GM12891 (cell line): ENCODE measurements around the gene KRTAP4-8.
"Not testable (repeated sequence)": the region's sequence is repeated elsewhere in the genome, so short reads cannot be mapped to it uniquely, and the experiment has no call there.

Experiments used
- DNase-seq: peaks from one replicate; pipeline ENCODE4 v3.0.0; 2011; ENCODE audit warnings: low spot score; ENCODE audit not compliant: insufficient read length
- FAIRE-seq: peaks from 2 replicates; lab custom pipeline; 2011; peaks lifted over from hg19 to GRCh38; lab: Jason Lieb, UNC
- PAX5 ChIP-seq: IDR thresholded peaks from 2 replicates; pipeline ENCODE4 v1.6.1; 2011; ENCODE audit warnings: low read length, moderate library complexity, mild to moderate bottlenecking; ENCODE audit not compliant: insufficient read depth, severe bottlenecking
- POLR2A ChIP-seq: IDR thresholded peaks from 2 replicates; pipeline ENCODE4 v1.6.1; 2011; ENCODE audit warnings: low read depth, low read length, control low read depth
- POLR2AphosphoS5 ChIP-seq: IDR thresholded peaks from 2 replicates; pipeline ENCODE4 v1.6.1; 2011; ENCODE audit warnings: low read depth, low read length, control low read depth
- POU2F2 ChIP-seq: IDR thresholded peaks from 2 replicates; pipeline ENCODE4 v1.6.1; 2011; ENCODE audit warnings: low read depth, mild to moderate bottlenecking, control low read depth, low read length, moderate library complexity
- SPI1 ChIP-seq: IDR thresholded peaks from 2 replicates; pipeline ENCODE4 v1.6.1; 2011; ENCODE audit warnings: low read depth, low read length, control low read depth
- TAF1 ChIP-seq: IDR thresholded peaks from 2 replicates; pipeline ENCODE4 v1.6.1; 2011; ENCODE audit warnings: low read depth, low read length, control low read depth

The KRTAP4-8 gene

DNA sequence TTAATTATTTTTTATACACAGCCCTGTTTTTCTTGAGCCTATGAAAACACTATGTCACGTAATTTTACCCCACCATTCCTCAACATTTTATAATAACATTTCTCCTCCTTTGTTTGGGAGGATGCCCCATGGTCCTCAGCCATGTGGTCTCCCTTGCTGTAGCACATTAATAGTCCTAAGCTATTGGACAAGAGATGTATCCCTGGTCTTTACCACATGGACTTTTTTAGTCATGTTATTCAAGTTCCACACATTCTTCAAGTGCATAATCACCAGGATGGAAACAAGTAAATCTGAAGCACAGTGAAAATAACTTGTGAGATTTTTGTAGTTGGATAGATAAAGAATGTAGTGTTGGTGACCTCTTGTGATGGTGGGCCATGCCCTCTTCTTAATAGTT, 36.0 kb downstream of the KRTAP4-8 start:
- FAIRE-seq (no peak), DNase-seq (no peak)

DNA sequence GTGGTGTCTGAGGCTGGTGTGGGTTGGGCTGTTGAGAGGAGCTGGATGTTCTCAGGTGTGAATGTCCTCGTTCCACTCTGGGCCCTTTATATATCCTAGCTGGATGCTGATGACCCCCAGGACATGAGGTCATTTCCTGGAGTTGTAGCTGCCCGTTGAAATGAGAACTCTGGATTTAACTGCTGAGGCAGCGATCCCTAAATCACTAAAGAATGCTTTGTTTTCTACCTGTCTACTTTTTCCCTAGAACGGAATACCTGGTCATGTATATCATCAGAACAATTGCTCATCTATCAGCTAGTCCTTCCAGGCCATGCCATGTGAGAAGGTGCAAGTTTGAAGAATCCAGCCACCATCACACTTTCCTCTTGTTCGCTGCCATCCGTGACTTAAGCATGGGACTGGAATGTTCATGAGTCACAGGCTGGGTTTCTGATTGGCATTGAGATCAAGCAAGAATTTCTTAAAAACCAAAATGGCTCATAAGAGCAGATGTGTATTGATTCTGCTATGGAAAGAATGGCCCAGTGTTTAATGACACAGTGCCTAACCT, 37.8 kb downstream of the KRTAP4-8 start, which contains the start of gene KRTAP2-3:
KRTAP2-3 (minus strand) TSS at position 63 of the 553 bp plus-strand sequence. CDS start 64 bp downstream, outside the sequence.
- FAIRE-seq: no peak
- DNase-seq: no peak
- no peak for TF ChIP-seq SPI1
- TF ChIP-seq POLR2A: no peak
- TF ChIP-seq POLR2AphosphoS5: no peak
- TF ChIP-seq PAX5: no peak
- no peak for TF ChIP-seq TAF1
- no peak for TF ChIP-seq POU2F2

More for the DNA sequence above, 36.0 kb downstream of the KRTAP4-8 start:
- TF ChIP-seq PAX5: no peak
- no peak for TF ChIP-seq SPI1
- no peak for TF ChIP-seq POU2F2
- TF ChIP-seq TAF1: no peak
- no peak for TF ChIP-seq POLR2AphosphoS5

DNA sequence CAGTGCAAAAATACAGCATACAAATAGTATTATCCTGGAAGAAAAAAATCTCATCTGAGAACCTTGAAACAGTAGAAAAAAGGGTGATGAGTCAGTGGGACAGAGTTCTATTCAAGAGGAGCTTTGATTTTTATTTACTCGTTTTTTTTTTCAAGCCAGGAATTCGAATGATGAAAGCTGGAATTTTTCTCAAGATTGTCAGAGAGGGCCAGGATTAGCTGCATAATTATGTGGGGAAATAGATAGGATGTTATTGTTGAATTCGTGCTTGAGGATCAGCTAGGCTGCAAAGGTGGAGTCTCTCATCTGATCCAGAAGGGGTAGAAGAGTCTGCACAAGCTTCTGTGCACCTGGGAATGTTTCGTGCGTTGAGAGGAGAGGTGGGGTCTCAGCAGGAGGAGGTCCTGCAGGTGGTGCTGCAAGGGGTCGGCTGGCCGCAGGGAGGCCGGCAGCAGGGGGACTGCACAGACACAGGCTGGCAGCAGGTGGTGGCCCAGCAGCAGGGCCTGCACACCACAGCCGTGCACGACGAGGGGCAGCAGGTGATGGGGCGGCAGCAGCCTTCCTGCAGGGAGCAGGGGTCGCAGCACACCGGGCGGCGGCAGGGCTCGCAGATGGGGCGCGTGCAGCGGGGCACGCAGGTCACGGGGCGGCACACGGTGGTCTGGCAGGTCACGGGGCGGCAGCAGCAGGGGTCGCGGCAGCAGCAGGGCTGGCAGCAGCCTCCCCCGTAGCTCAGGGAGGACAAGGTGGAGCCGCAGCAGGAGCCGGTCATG, 38.5 kb downstream of the KRTAP4-8 start:
- not testable (repeated sequence) for DNase-seq

DNA sequence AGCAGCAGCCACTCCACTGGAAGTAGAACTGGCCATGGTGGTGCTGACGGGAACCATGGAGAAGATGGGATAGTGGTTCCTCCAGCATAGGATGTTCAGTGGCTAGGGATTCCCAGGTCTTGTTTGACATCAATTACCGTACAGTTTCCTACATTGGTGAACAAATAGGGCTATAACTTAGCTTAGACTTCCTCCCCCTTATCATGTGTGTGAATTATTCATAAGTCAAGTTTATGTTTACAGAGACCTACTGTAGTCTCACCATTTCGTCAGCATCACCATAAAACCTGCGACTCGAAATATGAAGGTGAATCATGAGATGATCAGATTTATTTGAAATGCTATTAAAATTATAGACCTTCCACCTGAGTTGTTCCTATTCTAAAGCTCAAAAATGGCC, 39.2 kb downstream of the KRTAP4-8 start:
- FAIRE-seq (no peak), DNase-seq (no peak)
- TF ChIP-seq POU2F2 (no peak), POLR2AphosphoS5 (no peak), TAF1 (no peak), SPI1 (no peak), PAX5 (no peak), POLR2A (no peak)

More for the DNA sequence above, 38.5 kb downstream of the KRTAP4-8 start:
- not testable (repeated sequence) for FAIRE-seq

DNA sequence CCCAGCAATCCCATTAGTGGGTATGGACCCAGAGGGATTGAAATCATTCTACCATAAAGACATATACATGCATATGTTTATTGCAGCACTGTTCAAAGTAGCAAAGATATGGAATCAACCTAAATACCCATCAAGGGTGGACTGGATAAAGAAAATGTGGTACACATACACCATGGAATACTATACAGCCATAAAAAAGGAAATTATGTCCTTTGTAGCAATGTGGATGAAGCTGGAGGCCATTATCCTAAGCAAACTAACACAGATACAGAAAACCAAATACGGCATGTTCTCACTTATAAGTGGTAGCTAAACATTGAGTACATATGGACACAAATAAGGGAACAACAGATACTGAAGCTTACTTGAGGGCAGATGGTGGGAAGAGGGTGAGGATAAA, 40.4 kb downstream of the KRTAP4-8 start:
- TF ChIP-seq SPI1 (no peak), POU2F2 (no peak), POLR2AphosphoS5 (no peak), PAX5 (no peak), TAF1 (no peak), POLR2A (no peak)
- DNase-seq (no peak), FAIRE-seq (peak; percentile 51)

DNA sequence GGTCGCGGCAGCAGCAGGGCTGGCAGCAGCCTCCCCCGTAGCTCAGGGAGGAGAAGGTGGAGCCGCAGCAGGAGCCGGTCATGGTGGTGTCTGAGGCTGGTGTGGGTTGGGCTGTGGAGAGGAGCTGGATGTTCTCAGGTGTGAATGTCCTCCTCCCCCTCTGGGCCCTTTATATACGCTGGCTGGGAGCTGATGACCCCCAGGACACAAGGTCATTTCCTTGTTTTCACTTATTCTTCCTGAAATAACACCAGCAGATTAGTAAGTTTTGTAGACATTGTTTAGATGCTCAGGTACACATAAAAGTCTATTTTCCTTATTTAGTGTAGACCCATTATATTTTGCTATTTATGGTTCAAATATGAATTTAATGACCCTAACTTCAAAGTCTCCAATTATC, 42.8 kb downstream of the KRTAP4-8 start, which contains the start of gene KRTAP2-2:
KRTAP2-2 (minus strand) TSS at position 101 of the 400 bp plus-strand sequence; CDS start at position 82, 19 bp downstream.
- FAIRE-seq, DNase-seq: not testable (repeated sequence)

DNA sequence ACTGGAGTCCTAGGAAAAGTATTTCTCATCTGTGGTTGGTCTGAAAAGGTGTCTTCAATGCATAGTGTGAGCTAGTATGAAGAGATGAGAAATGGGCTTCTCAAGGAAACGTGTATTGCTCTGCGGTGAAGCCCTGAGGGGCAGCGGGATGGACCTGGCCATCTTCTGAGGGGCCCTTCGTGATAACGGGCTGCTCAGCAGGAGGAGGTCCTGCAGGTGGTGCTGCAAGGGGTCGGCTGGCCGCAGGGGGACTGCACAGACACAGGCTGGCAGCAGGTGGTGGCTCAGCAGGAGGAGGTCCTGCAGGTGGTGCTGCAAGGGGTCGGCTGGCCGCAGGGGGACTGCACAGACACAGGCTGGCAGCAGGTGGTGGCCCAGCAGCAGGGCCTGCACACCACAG, 43.4 kb downstream of the KRTAP4-8 start:
- not testable (repeated sequence) for FAIRE-seq, DNase-seq

DNA sequence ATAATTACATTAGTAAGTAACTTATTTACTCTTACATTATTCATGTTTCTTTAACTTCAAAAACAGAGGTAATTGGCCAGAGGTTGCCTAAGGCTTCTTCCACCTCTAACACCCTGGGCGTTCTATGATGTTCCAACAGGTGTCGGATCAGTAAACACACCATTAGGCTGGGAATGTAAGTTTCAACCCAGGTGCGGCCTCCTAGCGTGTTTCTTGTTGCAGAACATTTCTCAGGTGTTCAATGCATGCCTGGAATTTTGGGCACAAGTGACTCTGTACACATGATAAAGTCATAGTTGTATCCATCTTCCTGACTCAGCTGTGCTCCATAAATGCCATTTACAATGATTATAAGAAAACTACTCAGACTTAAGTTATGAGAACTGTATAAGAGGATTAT, 43.9 kb downstream of the KRTAP4-8 start:
- TF ChIP-seq TAF1 (no peak), POU2F2 (no peak), PAX5 (no peak), POLR2A (no peak), POLR2AphosphoS5 (no peak), SPI1 (no peak)
- DNase-seq (no peak), FAIRE-seq (no peak)

DNA sequence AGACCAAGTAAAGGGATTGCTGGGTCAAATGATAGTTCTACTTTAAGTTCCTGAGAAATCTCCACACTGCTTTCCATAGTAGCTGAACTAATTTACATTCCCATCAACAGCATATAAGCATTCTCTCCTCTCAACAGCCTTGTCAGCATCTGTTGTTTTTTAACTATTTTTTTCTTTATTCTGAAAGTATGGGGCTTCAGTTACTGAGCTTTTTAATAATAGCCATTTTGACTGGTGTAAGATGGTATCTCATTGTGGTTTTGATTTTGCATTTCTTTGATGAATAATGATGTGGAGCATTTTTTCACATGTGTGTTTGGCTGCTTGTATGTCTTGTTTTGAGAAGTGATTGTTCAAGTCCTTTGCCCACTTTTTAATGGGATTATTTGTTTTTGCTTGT, 45.4 kb downstream of the KRTAP4-8 start:
- FAIRE-seq (no peak), DNase-seq (no peak)
- no peak for TF ChIP-seq POLR2A
- no peak for TF ChIP-seq TAF1
- no peak for TF ChIP-seq POU2F2
- no peak for TF ChIP-seq POLR2AphosphoS5
- TF ChIP-seq SPI1: no peak
- TF ChIP-seq PAX5: no peak

DNA sequence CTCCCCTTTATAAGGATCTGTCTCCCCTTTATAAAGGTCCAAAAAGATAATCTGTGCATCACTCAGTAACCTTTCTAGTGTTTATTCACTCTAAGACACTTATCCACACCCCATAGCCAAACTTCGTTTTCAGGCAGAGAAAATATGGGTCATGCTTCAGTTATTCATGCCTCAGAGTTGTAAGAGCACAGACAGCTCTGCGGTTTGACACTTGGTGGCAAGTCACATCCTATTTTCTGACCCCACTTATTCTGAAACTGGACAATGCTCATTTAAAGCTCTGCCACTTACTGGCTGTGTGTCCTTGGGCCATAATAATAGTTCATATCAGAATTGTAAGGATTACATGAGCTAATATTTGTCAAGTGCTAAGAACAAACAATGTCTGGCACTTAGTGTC, 48.8 kb downstream of the KRTAP4-8 start:
- FAIRE-seq (no peak), DNase-seq (no peak)
- no peak for TF ChIP-seq SPI1
- no peak for TF ChIP-seq POLR2AphosphoS5
- TF ChIP-seq POLR2A: no peak
- TF ChIP-seq POU2F2: no peak
- TF ChIP-seq PAX5: no peak
- TF ChIP-seq TAF1: no peak

DNA sequence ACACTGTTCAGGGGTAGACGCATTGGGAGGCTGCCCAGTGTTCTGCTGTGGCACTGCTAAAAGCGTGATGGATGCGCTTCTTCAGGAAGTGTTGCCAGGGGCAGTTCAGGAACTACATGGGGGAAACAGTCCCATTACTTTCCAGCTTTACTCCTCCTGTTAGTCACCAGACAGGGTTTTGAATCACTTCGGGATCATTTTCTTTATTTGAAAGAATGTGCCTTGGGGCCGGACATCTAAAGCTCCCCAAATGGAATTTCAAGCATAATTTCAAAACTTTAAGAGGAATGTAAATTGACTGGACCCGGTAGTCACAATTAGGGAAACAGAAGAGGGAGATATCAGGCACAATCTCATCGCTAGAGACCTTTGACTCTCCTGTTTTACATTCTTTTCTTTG, 49.5 kb downstream of the KRTAP4-8 start:
- FAIRE-seq (no peak), DNase-seq (no peak)
- no peak for TF ChIP-seq POLR2A
